AG04449 (cell line): ENCODE measurements around the gene TBCK.

Experiments
- CTCF ChIA-PET: fragments of 350-600 bp; formaldehyde crosslinking; extraction: SDS; loops from one replicate; lab custom pipeline; 2021; ENCODE audit warnings: antibody characterized with exemption; lab: Yijun Ruan, JAX
- POLR2A ChIA-PET: fragments of 400-600, 350-600 bp; formaldehyde crosslinking; extraction: SDS; loops from one replicate; lab custom pipeline; 2020; ENCODE audit warnings: antibody characterized with exemption, inconsistent platforms; lab: Yijun Ruan, JAX
- DNase-seq: peaks from one replicate; pipeline ENCODE4 v3.0.0-alpha.2; 2010; ENCODE audit warnings: low read depth, low spot score
- H3K4me3 ChIP-seq: 2 replicates; pipeline ENCODE4 v1.5.1; 2011; ENCODE audit warnings: low read depth, mild to moderate bottlenecking, control low read depth, low read length
- CTCF ChIP-seq: IDR thresholded peaks from one replicate; pipeline ENCODE4 v1.5.1; 2011; ENCODE audit warnings: mild to moderate bottlenecking, moderate library complexity, low read length, control low read depth, inconsistent platforms; ENCODE audit not compliant: insufficient read depth; ENCODE audit errors: missing control alignments

The TBCK gene

GRCh38 chr4:106302062-106302438 lies 14.0 kb downstream of the TBCK start:
- no peak for DNase-seq
- POLR2A ChIA-PET: no interaction called here
- TF ChIP-seq CTCF: no peak
- CTCF ChIA-PET: interaction anchor here (0.7 to 1.6 kb wide), 2 partner anchors 10 to 11 kb away, joined by 3 to 6 read pairs; no protein-coding TSS in a partner anchor
- no peak overlapping the region for H3K4me3 ChIP-seq

DNA sequence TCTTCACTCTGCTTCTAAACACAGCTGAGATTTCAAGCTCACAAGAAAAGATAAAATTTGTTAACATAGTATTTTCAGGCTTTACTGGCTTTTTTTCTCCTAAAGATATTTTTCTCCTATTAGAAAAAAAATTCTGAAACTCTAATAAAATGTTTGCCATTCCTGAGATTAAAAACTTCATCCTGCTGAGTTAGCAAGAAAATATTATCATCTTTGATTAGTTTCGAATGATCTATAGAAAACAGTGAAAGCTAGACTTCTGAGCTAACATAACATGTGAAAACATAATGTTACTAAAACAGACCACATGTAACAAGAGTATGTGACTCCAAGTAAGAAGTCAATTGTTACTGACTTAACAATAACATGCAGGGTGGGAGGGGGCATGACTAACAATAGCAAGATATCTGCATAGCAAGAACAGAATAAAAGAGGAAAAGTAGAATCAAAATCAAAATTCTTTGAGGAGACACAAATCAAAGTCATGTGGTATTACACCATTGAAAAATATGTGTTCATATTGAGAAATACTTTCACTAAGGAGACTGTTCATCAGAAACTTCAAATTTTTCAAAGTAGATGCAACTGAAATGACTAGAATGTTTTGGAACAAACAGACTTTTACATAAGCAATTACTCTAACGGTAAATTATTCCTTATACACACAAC lies 14.5 kb downstream of the TBCK start:
- CTCF ChIA-PET: interaction anchor here (1.5 kb wide), 1 partner anchor 27 kb away, joined by 4 read pairs; no protein-coding TSS in a partner anchor
- POLR2A ChIA-PET: no interaction called here
- no peak for DNase-seq
- TF ChIP-seq CTCF: no peak
- H3K4me3 ChIP-seq: no peak overlapping the region

GRCh38 chr4:106299977-106300376 lies 16.0 kb downstream of the TBCK start:
- no peak for DNase-seq
- POLR2A ChIA-PET: no interaction called here

GRCh38 chr4:106297245-106298035 lies 18.6 kb downstream of the TBCK start:
- no peak overlapping the region for H3K4me3 ChIP-seq
- no peak for DNase-seq
- no peak for TF ChIP-seq CTCF
- ChIA-PET CTCF (interaction anchor here (1.0 to 1.1 kb wide), 2 partner anchors 31 to 521 kb away, joined by 3 read pairs; no protein-coding TSS in a partner anchor), POLR2A (no interaction called here)

More at GRCh38 chr4:106299977-106300376, 16.0 kb downstream of the TBCK start:
- TF ChIP-seq CTCF: no peak
- H3K4me3 ChIP-seq: no peak overlapping the region
- CTCF ChIA-PET: interaction anchor here (1.1 to 1.5 kb wide), 2 partner anchors 29 to 34 kb away, joined by 4 to 5 read pairs; no protein-coding TSS in a partner anchor

GRCh38 chr4:106294062-106294461 lies 21.9 kb downstream of the TBCK start:
- ChIA-PET POLR2A (no interaction called here), CTCF (interaction anchor here (0.6 kb wide), 1 partner anchor 20 kb away, joined by 3 read pairs; no protein-coding TSS in a partner anchor)

More at GRCh38 chr4:106294062-106294461, 21.9 kb downstream of the TBCK start:
- no peak for DNase-seq
- TF ChIP-seq CTCF: no peak
- H3K4me3 ChIP-seq: no peak overlapping the region
